A549 (cell line): ENCODE results near the gene PKD2. TPM values are rescaled to one million over a fixed set of nuclear protein-coding genes. Genes with fewer than 3 reads are reported as not detected.

Experiments used
- ATAC-seq, 2 experiments: fragments of 200-7000 bp in 1 of 2; fragments of >200 bp in 1 of 2; cut with Nextera tagmentation in 1 of 2; cut with Tn5 transposase in 1 of 2; 3 replicates each; pipeline versions ENCODE4 v1.8.0 to v1.9.1; 2018 to 2020; ENCODE audit warnings: mild to moderate bottlenecking in 1 of 2, moderate library complexity in 1 of 2
- CTCF ChIA-PET: fragments of 300-600 bp; sonication (Branson Sonifier 250); formaldehyde crosslinking; extraction: SDS; loops from one replicate; lab custom pipeline; 2021; ENCODE audit warnings: antibody characterized with exemption, inconsistent platforms; lab: Yijun Ruan, JAX
- POLR2A ChIA-PET: fragments of 350-600 bp; formaldehyde crosslinking; extraction: SDS; loops from one replicate; lab custom pipeline; 2021; ENCODE audit warnings: antibody characterized with exemption, inconsistent platforms; lab: Yijun Ruan, JAX
- DNase-seq, 2 experiments: peaks; one replicate each; pipeline versions ENCODE4 v3.0.0 to v3.0.0-alpha.2; 2011 to 2016; ENCODE audit warnings: low read depth in 1 of 2, low spot score in 1 of 2
- FAIRE-seq: peaks from 2 replicates; lab custom pipeline; 2011; peaks lifted over from hg19 to GRCh38; lab: Jason Lieb, UNC
- H3K27ac ChIP-seq, 2 experiments: fragments of >200 bp; sonication (Bioruptor Twin); formaldehyde crosslinking; 3 replicates each; pipeline ENCODE4 v1.5.1; 2016 to 2017
- H3K4me1 ChIP-seq: fragments of >200 bp; sonication (Bioruptor Twin); formaldehyde crosslinking; 3 replicates; pipeline ENCODE4 v1.6.1; 2016
- H3K4me2 ChIP-seq: fragments of >200 bp; sonication (Bioruptor Twin); formaldehyde crosslinking; 3 replicates; pipeline ENCODE4 v1.6.1; 2016
- H3K4me3 ChIP-seq: fragments of >200 bp; sonication (Bioruptor Twin); formaldehyde crosslinking; 3 replicates; pipeline ENCODE4 v1.5.1; 2016
- H3K9me3 ChIP-seq: fragments of >200 bp; sonication (Bioruptor Twin); formaldehyde crosslinking; 3 replicates; pipeline ENCODE4 v1.6.1; 2016
- EHMT2 ChIP-seq: fragments of 200-600 bp; sonication (generic); IDR thresholded peaks from 2 replicates; pipeline ENCODE4 v1.6.1; 2016; ENCODE audit warnings: antibody characterized with exemption, low read depth, mild to moderate bottlenecking, moderate library complexity
- EP300 ChIP-seq, 2 experiments: fragments of >200 bp; sonication (Bioruptor Twin); formaldehyde crosslinking; IDR thresholded peaks; 2 replicates in 1 of 2; 3 replicates in 1 of 2; pipeline ENCODE4 v1.6.1; 2016 to 2017
- ESRRA ChIP-seq: fragments of 150-350 bp; IDR thresholded peaks from 2 replicates; pipeline ENCODE4 v1.6.1; 2014; ENCODE audit warnings: mild to moderate bottlenecking, low read length, borderline replicate concordance
- FOSL2 ChIP-seq, 2 experiments: fragments of 450-650 bp in 1 of 2; fragments of >200 bp in 1 of 2; sonication (Bioruptor Twin) in 1 of 2; formaldehyde crosslinking; IDR thresholded peaks; 2 replicates each; pipeline versions ENCODE4 v1.5.0 to v1.6.1; 2016 to 2020; ENCODE audit warnings: mild to moderate bottlenecking in 1 of 2, moderate library complexity in 1 of 2
- FOXS1 ChIP-seq: fragments of 250-450 bp; sonication (Bioruptor Pico); IDR thresholded peaks from 2 replicates; pipeline ENCODE4 v1.5.0; 2020; ENCODE audit warnings: mild to moderate bottlenecking, moderate library complexity
- HOXB13 ChIP-seq: fragments of 250-450 bp; sonication (Bioruptor Pico); IDR thresholded peaks from 2 replicates; pipeline ENCODE4 v1.5.0; 2020; ENCODE audit warnings: low read depth, mild to moderate bottlenecking, moderate library complexity
- MAX ChIP-seq: IDR thresholded peaks from 2 replicates; pipeline ENCODE4 v1.6.1; 2012
- NR3C1 ChIP-seq: fragments of >200 bp; sonication (Bioruptor Twin); formaldehyde crosslinking; IDR thresholded peaks from 3 replicates; pipeline ENCODE4 v1.6.1; 2017
- PHF8 ChIP-seq: fragments of 200-600 bp; sonication (generic); IDR thresholded peaks from 2 replicates; pipeline ENCODE4 v1.6.1; 2016; ENCODE audit warnings: low read depth, mild to moderate bottlenecking, antibody characterized with exemption, moderate library complexity, borderline replicate concordance
- POLR2A ChIP-seq: IDR thresholded peaks from 2 replicates; pipeline ENCODE4 v1.6.1; 2012; ENCODE audit warnings: mild to moderate bottlenecking, low read length
- POLR2AphosphoS2 ChIP-seq: conservative IDR thresholded peaks from 2 replicates; pipeline ENCODE4 v1.6.1; 2012; ENCODE audit warnings: low read length, improper control_type of control experiment, inconsistent platforms
- RAD21 ChIP-seq, 2 experiments: fragments of >200 bp in 1 of 2; sonication (Bioruptor Twin) in 1 of 2; formaldehyde crosslinking in 1 of 2; IDR thresholded peaks in 1 of 2; conservative IDR thresholded peaks in 1 of 2; 2 replicates in 1 of 2; 3 replicates in 1 of 2; pipeline ENCODE4 v1.6.1; 2012 to 2018; ENCODE audit warnings: inconsistent platforms in 1 of 2
- RFX5 ChIP-seq: fragments of 450-650 bp; IDR thresholded peaks from 2 replicates; pipeline ENCODE4 v1.7.1; 2014; ENCODE audit warnings: antibody characterized with exemption, mild to moderate bottlenecking, moderate library complexity
- RNF2 ChIP-seq: fragments of 200-600 bp; sonication (generic); IDR thresholded peaks from 2 replicates; pipeline ENCODE4 v1.6.1; 2016; ENCODE audit warnings: low read depth, mild to moderate bottlenecking, antibody characterized with exemption, moderate library complexity, borderline replicate concordance
- SMC3 ChIP-seq: fragments of >200 bp; sonication (Bioruptor Twin); formaldehyde crosslinking; IDR thresholded peaks from 3 replicates; pipeline ENCODE4 v1.6.1; 2018; ENCODE audit warnings: inconsistent platforms
- TP53 ChIP-seq: fragments of 250-450 bp; sonication (Bioruptor Pico); IDR thresholded peaks from 2 replicates; pipeline ENCODE4 v1.5.0; 2021; ENCODE audit warnings: mild to moderate bottlenecking, moderate library complexity
- ZFP36 ChIP-seq: fragments of 450-650 bp; IDR thresholded peaks from 2 replicates; pipeline ENCODE4 v1.6.1; 2014; ENCODE audit warnings: borderline replicate concordance; ENCODE audit not compliant: partially characterized antibody
- WGBS: methylation state at CpG from one replicate; pipeline ENCODE4 v1.1.6; 2017; ENCODE audit errors: missing lambda C conversion rate; 5-methylcytosine and 5-hydroxymethylcytosine counted together
- polyA plus RNA-seq, 4 experiments: library from polyadenylated mRNA; depleted of rRNA in 3 of 4; stranded (reverse); fragments of >200 nt; fragmentation: RNase III in 1 of 4; extraction: RNeasy Plus Mini Kit Qiagen cat#74134 plus additional on column Dnase treatment in 1 of 4; gene quantifications; 2 replicates in 3 of 4; 3 replicates in 1 of 4; pipeline ENCODE4 v1.2.3, GENCODE V29; 2011 to 2017
- TF ChIP-seq, protein P1 (sequence below): fragments of >200 bp; sonication (Bioruptor Twin); formaldehyde crosslinking; IDR thresholded peaks from 3 replicates; pipeline ENCODE4 v1.5.1; 2016
- TF ChIP-seq, protein P2 (sequence below): fragments of 200-600 bp; sonication (generic); IDR thresholded peaks from 2 replicates; pipeline ENCODE4 v1.6.1; 2016; ENCODE audit warnings: antibody characterized with exemption, mild to moderate bottlenecking, moderate library complexity

Gene PKD2
- polyA plus RNA-seq, 2 of the 4 experiments (the other 2 are of a cell fraction), result 39.4 to 57.6 TPM

DNA sequence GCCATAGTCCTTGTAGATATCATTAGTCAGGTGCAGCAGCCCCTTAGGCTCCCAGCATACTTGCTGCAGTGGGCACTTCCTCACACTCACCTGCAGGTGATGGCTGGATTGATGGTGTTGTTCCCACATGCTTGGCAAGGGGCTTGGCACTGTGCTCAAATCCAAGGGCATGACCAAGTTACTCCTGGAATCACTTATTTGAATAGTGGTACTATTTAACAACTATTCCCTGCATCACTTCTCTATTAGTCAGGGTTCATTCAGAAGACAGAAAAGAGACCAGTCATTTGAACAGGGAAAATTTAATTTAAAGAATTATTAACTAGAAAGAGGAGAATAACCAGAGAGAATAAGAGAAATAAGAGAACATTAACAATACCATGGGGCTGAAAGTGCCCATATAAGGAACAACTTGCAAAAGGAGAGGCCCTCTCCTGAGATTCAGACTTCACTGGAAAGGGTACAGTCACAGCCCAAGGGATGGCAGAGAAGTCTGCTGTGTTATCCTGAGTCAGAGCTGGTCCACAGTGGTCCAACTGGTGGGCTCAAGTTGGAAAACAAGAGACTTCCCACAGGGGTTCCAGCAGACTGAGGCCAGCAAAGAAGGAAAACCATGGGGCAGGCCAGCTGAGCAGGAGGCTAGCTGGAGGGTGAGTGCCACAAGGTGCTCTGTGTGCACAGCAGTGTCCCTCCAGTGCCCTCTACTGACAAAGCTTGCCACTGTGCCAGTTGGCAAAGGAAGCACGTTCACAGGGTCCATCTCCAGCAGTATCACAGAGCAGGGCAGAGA is 22.1 kb upstream of the PKD2 start:
- DNase-seq (peak; percentile 44 to 74), ATAC-seq (peak; percentile 100), FAIRE-seq (no peak)
- Histone ChIP-seq H3K4me3 (no peak overlapping the region), H3K4me2 (0 out of 3 replicates have a peak overlapping the region, but pooled peaks have one; percentile 19), H3K27ac (peak overlapping the region; percentile 21 to 73; a peak in 3 of 6 replicates), H3K9me3 (no peaks in the 10 kb centered on the region), H3K4me1 (peaks cover 6% of the 10 kb centered on the region; the same call in 1 of the 3 replicates)
- TF ChIP-seq RAD21 (conservative IDR thresholded peaks at IDR 0.05 in 1 of 2, IDR thresholded peaks at IDR 0.05 in 1 of 2) (peak; percentile 78), PHF8 (no peak), SMC3 (peak; percentile 76), POLR2AphosphoS2 (no peak), TP53 (CRISPR knock-in tag) (no peak), ZFP36 (no peak), HOXB13 (no peak), EHMT2 (no peak), POLR2A (no peak), MAX (0 out of 2 replicates have a peak, but pooled peaks have one; percentile 18)
- TF ChIP-seq, protein P1, sequence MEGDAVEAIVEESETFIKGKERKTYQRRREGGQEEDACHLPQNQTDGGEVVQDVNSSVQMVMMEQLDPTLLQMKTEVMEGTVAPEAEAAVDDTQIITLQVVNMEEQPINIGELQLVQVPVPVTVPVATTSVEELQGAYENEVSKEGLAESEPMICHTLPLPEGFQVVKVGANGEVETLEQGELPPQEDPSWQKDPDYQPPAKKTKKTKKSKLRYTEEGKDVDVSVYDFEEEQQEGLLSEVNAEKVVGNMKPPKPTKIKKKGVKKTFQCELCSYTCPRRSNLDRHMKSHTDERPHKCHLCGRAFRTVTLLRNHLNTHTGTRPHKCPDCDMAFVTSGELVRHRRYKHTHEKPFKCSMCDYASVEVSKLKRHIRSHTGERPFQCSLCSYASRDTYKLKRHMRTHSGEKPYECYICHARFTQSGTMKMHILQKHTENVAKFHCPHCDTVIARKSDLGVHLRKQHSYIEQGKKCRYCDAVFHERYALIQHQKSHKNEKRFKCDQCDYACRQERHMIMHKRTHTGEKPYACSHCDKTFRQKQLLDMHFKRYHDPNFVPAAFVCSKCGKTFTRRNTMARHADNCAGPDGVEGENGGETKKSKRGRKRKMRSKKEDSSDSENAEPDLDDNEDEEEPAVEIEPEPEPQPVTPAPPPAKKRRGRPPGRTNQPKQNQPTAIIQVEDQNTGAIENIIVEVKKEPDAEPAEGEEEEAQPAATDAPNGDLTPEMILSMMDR, result peak; percentile 73
- WGBS, result no CpG with 5 or more reads among the region's 1 CpG
- ChIA-PET POLR2A (interaction anchor here (0.6 kb wide), 1 partner anchor 631 kb away, joined by 10 read pairs; no protein-coding TSS in a partner anchor), CTCF (interaction anchor here (0.5 to 2.1 kb wide), 23 partner anchors 9 to 467 kb away, joined by 3 to 20 read pairs (median 3); partner anchors contain the start of gene SPP1)

DNA sequence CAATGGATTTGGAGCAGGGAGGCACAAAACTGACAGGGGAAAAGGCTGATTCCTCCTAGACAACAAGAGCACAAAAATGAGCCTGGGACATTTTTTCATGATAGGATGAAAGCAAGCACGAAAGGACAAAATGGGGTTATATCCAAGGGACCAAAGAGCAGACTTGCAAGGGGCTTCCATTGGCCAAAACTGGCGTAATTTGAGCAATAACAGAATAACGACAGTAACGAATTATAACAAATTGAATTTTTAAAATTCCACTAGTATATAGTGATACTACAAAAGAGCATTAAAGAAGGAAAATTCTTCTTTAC is 21.6 kb upstream of the PKD2 start:
- peak; percentile 4 to 15; a peak in 1 of 6 replicates for ATAC-seq
- no peak overlapping the region for H3K4me2 ChIP-seq
- no peak overlapping the region for H3K27ac ChIP-seq
- no peak overlapping the region for H3K4me3 ChIP-seq
- ChIA-PET POLR2A (interaction anchor here (0.6 kb wide), 1 partner anchor 631 kb away, joined by 10 read pairs; no protein-coding TSS in a partner anchor), CTCF (interaction anchor here (0.6 to 2.1 kb wide), 19 partner anchors 10 to 226 kb away, joined by 3 to 20 read pairs (median 3); partner anchors contain the start of gene SPP1)
- WGBS, result 39% methylated on average over 4 of the region's 4 CpGs
- no peak for FAIRE-seq
- H3K4me1 ChIP-seq, result peaks cover 6% of the 10 kb centered on the region; the same call in 1 of the 3 replicates
- TF ChIP-seq FOXS1 (CRISPR knock-in tag) (no peak), FOSL2 (IDR thresholded peaks at IDR 0.05) (no peak), FOSL2 (CRISPR knock-in tag; IDR thresholded peaks at IDR 0.05) (no peak), RFX5 (no peak), RNF2 (no peak), EP300 (IDR thresholded peaks at IDR 0.05) (no peak), NR3C1 (no peak), ESRRA (no peak)
- TF ChIP-seq, protein P2, sequence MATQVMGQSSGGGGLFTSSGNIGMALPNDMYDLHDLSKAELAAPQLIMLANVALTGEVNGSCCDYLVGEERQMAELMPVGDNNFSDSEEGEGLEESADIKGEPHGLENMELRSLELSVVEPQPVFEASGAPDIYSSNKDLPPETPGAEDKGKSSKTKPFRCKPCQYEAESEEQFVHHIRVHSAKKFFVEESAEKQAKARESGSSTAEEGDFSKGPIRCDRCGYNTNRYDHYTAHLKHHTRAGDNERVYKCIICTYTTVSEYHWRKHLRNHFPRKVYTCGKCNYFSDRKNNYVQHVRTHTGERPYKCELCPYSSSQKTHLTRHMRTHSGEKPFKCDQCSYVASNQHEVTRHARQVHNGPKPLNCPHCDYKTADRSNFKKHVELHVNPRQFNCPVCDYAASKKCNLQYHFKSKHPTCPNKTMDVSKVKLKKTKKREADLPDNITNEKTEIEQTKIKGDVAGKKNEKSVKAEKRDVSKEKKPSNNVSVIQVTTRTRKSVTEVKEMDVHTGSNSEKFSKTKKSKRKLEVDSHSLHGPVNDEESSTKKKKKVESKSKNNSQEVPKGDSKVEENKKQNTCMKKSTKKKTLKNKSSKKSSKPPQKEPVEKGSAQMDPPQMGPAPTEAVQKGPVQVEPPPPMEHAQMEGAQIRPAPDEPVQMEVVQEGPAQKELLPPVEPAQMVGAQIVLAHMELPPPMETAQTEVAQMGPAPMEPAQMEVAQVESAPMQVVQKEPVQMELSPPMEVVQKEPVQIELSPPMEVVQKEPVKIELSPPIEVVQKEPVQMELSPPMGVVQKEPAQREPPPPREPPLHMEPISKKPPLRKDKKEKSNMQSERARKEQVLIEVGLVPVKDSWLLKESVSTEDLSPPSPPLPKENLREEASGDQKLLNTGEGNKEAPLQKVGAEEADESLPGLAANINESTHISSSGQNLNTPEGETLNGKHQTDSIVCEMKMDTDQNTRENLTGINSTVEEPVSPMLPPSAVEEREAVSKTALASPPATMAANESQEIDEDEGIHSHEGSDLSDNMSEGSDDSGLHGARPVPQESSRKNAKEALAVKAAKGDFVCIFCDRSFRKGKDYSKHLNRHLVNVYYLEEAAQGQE, result no peak
- DNase-seq, result no peak
- H3K9me3 ChIP-seq, result no peaks in the 10 kb centered on the region
